DMS153 (cell line): ENCODE measurements around the gene GDPD5.
A peak's percentile ranks its signal among the peaks of the same experiment; 100 is the strongest.

Experiments used
- DNase-seq: peaks from one replicate; lab custom pipeline; 2025; lab: John Stamatoyannopoulos, UW

GDPD5 gene

GRCh38 chr11:75516140-75516539 lies 9.6 kb downstream of the GDPD5 start:
- DNase-seq = no peak

DNA sequence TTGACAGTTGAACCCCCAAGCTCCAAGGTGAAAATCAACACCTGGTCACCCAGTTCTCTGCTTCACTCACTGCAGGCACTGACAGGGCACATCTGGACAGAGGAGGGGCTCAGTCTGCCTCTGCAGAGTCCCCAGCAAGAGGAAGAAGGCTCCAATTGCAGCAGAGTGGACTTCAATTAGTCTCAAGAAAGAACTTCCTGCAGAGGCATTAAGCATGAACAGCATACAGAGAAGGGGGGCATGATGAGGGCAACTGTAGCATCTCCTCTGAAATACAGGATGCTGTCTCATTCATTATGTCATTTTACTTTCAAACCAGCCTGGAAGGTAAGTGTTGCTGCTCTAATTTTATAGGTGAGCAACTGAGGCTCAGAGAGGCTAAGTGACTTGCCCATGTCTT lies 11.1 kb downstream of the GDPD5 start:
- DNase-seq = no peak

DNA sequence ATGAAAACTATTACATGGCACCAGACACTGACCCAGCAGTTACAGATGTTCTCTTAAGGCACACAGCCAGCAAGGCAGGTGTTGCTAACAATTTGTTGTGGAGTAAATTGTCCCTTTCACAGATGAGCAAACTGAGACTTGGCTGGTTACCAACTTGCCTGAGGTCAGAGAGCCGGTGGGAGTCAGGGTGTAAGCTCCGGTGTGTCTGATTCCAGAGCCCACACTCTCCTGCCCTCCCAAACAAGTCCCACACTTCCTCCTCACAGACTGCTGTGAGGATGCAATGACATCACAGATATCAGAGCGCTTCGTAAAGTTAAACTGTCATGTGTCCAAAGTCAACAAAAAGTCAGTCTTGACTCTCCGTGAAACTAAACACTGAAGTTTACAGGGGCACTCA lies 12.5 kb downstream of the GDPD5 start:
- DNase-seq = no peak

DNA sequence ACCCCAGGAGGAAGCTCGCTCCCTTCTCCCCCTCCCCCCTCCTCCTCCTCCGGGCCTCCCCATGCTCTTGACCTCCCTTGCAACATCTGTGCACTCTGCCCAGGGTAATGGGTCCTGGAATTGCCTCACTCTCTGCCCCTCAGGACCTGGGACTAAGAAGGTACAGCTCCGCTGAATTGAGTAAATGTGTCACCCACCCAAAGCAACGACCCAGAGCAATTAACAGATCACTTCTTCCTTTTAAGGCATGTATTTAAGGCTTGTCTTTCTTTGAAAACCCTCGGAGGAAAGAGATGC lies 15.1 kb downstream of the GDPD5 start:
- no peak for DNase-seq

GRCh38 chr11:75510004-75510722 lies 15.6 kb downstream of the GDPD5 start:
- no peak for DNase-seq

DNA sequence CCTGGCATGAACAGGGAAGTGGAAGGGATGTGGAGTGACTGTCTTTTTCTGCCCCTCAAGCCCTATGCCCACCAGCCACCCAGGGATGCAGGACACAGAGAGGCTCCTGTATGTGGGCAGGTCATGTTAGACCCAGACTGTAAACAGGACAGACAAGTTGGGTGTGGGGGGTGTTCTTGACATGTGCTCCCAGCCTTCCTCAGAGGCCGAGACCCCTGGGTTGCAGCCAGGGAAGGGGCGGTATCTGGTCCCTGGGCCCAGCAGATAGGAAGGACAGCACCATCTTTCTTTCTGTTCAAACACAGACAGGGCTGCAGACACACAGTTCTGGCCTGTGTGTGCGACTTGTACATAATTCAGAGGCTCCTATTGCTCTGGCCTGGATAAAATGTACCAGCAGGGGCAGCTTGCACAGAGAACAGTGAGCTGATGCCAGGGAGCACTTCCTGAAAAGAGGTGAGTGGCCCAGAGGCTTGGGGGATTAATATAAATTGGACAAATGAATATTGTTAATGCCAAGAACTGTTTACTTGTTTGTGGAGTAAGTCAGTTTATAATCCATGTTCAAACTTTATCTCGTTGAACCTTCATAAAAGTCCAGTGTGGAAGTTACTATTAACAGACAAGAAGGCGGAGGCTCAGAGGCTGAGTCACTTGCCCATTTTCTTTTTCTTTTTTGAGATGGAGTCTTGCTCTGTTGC lies 16.6 kb downstream of the GDPD5 start:
- no peak for DNase-seq

GRCh38 chr11:75508051-75508561 lies 17.6 kb downstream of the GDPD5 start:
- DNase-seq = no peak

DNA sequence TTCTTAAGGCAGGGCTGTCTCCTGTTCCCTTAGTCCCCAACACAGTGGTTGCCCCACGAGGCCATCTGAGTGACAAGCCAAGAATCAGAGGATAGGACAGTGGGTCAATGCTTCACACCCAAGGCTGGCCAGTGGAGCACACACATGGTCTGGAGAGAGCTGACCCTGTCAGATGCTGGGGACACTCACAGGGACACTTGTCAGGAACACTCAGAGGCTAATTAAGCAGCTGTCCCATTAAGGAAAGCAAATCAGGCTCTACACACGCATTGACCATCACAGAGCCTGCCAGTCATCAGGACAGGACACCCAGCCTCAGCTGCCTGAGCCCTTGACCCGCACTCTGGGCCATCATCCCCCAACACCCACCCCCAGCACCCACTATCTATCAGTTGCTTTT lies 18.2 kb downstream of the GDPD5 start:
- DNase-seq = no peak

- no peak for DNase-seq
Measured at GRCh38 chr11:75506827-75507226, 18.9 kb downstream of the GDPD5 start.

DNA sequence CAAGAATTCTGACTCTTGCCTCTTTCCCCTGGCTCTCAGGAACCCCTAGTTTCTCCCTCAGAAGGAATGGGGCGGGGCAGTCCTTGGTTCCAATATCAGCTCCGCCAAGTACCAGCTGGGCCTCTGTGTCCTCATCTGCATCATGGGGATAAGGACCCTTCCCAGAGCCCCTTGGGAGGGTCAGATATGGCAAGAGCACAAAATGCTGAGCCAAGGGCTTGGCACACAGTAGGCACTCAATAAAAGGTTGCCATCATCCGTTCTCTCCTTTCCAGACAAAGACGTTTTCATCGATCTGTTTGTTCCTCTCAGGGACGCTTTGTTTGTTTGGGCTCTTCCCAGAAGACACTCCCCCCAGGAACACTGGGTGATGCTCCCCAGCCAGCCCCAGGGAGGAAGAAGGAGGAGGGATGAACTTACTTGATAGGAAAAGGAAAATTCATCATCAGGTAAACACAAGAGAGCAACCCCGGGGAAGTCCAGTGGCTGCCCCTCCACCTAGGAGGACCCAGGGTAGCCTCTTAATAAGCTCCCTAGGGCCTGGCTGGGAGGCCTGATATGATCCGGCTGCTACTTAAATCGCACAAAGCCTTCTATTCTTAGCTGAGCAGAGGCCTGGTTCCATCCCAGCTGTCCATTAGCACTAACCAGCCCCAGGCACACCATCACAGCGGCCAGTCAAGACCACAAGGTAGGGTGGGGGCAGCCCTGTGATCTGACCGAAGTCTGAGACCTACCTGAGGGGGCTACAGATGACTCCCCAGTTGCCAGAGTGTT lies 19.6 kb downstream of the GDPD5 start:
- no peak for DNase-seq

GRCh38 chr11:75504501-75504900 lies 21.2 kb downstream of the GDPD5 start:
- DNase-seq = no peak

DNA sequence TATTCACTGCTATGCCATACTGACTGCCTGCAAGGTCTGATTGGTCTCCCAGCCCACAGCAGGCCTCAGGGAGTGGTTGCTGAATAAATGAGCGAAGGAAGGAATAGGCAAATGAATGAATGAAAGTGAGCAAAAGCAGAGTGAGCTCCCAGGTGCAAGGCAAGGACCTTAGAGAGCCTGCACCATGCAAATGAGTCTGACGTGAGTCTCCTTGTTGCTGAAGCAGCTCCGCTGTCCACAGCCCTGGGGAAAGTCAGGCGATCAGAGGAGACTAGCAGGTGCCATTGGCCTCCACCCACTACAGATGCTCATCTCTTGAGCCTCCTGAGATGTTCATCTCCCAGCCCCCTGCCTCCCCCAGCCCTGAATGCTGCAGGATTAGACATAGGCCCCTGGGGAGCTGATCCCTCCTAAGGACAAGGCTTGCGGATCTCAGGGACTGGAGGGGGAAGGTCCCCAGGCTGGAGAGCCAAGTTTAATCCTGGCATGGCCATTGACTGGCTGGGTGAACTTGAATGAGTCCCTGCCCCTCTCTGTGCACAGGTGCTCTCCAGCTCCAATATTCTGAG lies 22.1 kb downstream of the GDPD5 start:
- DNase-seq = no peak

DNA sequence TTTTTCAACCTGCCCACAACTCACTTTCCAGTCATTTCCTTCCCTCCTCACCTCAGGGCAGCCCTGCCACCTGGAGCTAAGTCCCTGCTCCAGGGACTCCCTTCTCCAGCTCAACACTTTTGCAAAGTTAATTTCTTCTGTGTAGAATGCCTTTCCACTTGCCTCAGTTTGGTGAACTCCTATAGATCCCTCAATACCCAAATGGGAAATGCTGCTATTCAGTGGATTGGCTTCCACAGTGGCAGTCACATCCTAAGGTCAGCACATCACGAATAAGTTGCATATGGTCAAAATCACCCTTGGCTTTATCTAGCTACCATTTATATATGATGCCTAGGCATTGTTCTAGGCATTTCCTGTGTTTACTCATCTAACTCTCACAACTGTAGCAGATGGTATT lies 23.6 kb downstream of the GDPD5 start:
- no peak for DNase-seq

GRCh38 chr11:75500742-75501141 lies 25.0 kb downstream of the GDPD5 start:
- DNase-seq = no peak

DNA sequence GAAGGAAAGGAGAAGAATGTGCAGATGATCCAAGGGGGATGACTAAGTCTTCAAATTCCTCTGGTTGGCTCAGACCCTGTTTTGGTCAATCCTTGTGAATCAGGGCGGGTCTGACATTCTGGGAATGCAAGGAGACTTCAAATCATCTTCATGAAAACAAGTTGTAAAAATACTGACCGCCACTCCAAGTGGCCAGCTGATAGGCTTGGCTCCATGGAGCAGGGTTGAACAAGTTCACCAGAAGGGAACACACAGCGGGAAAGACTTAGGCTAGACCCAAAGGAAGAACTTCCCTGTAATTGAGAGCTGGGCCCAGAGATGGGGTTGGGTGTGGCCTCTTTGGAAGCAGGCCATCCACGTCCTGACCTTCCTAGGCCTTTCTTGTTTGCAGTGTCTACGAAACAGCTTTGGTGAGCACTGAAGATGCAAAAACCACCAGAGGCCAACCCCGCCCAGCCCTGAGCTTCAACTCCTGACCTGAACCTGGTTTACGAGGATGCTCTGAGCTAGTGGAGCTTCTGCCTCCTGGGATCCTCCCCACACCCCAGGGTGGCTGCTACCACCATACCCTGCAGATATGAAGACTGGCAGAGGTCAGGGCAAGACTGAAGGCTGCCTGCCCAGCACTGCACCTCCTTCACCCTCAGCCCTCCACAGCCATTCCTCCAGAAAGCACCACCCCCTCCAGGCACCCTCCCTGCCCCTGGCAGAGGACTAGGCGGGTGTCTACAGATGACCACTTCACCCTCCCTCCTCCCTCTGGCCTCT lies 26.1 kb downstream of the GDPD5 start:
- DNase-seq = no peak

GRCh38 chr11:75498556-75499255 lies 27.0 kb downstream of the GDPD5 start:
- no peak for DNase-seq

- DNase-seq = no peak
Measured at GRCh38 chr11:75497788-75498409, 27.8 kb downstream of the GDPD5 start.

GRCh38 chr11:75496305-75496752 lies 29.4 kb downstream of the GDPD5 start:
- peak; percentile 15 for DNase-seq

GRCh38 chr11:75495749-75496304 lies 29.9 kb downstream of the GDPD5 start:
- DNase-seq = no peak

- DNase-seq = no peak
Measured at GRCh38 chr11:75493626-75494025, 32.1 kb downstream of the GDPD5 start.
